GM19351 (cell line): ENCODE measurements around the gene AP4B1.
"Not testable (repeated sequence)": the region's sequence is repeated elsewhere in the genome, so short reads cannot be mapped to it uniquely, and the experiment has no call there.

Experiments used
- ATAC-seq: cut with Tn5 transposase; IDR thresholded peaks from one replicate; pipeline ENCODE4 v1.9.1; 2021; ENCODE audit warnings: mild to moderate bottlenecking, moderate library complexity; ENCODE audit not compliant: unreplicated experiment

The AP4B1 gene

DNA sequence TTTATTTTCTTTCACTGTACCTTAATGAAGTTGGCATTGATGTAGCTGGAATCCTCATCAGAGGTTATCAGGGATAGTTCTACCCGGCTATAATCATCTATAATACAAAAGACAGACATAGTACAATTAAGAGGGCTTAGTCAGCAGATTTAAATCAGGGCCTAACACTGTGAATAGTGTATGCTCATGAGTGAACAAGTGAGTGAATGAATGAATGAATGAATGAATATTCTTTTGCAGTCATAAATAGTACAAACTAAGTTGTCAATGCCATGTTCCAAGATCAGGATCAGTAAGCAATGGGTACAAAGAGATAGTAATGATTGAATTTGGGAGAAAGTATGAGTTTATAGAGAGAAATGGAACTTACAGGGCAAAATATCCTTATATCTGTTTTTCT, 45.6 kb downstream of the AP4B1 start:
- ATAC-seq: no peak

DNA sequence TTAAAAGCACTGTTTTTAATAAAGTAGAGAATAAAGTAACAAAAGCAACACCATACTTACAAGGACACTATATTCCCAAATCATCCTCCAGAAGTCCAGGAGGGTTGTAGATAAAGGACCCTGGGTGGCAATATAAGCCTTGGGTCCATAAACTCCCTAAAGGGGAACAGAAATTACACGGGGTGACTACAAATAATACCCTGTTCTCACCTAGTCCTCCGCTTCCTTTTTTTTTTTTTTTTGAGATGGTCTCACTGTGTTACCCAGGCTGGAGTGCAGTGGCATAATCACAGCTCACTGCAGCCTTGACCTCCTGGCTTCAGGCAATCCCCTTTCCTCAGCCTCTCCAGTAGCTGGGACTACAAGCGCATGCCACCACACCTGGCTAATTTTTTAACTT, 46.2 kb downstream of the AP4B1 start:
- ATAC-seq: no peak

DNA sequence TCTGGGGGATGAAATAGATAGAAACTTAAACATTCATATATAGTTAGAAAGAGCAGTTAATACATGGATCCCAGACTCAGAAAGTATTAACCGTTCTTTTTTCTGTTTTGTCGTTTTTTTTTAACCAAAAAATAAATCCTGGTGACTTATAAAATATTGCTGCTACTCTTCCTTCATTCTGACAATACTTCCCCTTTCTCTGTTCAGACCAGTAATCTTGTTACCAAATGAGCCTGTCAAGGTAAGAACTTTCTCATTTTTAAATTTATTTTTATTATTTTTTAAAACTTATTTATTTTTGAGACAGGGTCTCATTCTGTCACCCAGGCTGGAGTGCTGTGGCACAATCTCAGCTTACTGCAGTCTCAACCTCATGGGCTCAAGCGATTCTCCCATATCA, 46.8 kb downstream of the AP4B1 start:
- ATAC-seq: no peak

DNA sequence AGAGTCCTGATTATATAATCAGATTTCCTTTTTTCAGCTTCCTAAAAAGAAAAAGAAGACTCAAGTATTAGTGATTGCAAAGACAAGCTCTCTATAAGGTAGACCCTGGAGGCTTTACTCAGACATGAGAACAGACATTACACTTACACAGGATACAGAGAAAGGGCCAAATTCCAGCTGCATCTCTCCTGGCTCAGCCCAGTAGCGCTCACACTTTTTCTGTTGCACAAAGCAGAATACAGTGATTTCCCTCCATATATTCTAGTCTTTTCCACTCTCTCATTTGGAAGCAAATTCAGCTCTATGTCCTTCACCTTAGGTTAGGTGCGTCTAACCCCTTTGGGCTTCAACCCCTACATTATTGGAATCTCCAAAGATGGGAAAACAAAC, 48.2 kb downstream of the AP4B1 start:
- ATAC-seq: no peak

DNA sequence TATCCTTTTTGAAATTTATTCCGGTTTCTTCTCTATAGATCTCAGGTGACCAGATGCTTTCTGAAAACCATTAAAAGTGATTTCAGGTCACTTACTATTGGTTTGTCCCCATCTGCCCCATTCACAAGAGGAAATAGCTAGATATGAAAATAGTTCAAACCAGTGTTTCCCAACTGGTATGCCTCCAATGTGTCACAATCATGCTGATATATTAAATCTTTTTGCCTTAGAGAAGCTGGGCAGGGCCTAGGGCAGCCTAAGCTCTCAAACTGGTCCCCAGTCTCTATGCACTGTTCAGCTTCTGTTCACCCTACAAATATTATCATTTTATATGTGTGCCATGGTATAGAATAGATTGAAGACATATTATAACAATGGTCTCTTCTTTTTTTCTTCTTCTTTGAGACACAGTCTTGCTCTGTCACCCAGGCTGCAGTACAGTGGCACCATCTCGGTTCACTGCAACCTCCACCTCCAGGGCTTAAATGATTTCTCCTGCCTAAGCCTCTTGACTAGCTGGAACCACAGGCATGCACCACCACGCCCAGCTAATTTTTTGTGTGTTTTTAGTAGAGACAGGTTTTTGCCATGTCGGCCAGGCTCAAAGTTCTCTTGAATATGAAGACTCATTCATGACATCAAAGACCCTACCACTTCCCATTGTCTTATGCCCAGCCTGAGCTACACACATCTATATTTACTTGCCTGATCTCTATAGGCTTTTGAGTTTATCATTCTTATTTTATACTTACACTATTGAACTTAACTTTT, 48.8 kb downstream of the AP4B1 start:
- no peak for ATAC-seq

DNA sequence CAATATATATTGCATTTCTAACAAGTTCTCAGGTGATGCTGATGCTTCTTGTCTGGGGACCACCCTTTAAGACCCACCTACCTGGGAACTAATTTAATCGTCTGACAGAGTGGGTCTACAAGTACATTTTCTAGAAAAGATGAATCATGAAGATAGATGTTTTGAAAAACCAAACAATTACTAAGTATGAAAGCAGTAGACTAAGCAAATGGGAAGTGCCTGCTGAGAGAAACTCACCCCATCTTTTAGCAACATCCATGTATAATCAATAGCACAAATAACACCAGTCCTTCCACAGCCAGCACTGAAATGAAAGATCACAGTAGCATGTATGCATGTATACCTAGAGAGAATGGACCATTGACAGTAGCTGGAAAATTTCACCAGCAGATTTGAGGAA, 50.4 kb downstream of the AP4B1 start:
- ATAC-seq: no peak

DNA sequence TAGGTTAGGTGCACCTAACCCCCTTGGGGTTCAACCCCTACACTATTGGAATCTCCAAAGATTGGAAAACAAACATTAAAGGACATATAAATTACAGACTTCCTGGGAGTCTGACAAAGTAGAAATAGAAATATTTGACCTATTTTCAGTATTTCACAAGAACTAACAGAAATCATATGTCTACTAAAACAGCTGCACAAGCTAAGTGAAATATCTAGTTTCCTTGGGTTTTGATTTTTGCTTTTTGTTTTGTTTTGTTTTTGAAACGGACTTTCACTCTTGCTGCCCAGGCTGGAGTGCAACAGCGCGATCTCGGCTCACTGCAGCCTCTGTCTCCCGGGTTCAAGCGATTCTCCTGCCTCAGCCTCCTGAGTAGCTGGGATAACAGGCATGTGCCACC, 51.9 kb downstream of the AP4B1 start:
- ATAC-seq: not testable (repeated sequence)

DNA sequence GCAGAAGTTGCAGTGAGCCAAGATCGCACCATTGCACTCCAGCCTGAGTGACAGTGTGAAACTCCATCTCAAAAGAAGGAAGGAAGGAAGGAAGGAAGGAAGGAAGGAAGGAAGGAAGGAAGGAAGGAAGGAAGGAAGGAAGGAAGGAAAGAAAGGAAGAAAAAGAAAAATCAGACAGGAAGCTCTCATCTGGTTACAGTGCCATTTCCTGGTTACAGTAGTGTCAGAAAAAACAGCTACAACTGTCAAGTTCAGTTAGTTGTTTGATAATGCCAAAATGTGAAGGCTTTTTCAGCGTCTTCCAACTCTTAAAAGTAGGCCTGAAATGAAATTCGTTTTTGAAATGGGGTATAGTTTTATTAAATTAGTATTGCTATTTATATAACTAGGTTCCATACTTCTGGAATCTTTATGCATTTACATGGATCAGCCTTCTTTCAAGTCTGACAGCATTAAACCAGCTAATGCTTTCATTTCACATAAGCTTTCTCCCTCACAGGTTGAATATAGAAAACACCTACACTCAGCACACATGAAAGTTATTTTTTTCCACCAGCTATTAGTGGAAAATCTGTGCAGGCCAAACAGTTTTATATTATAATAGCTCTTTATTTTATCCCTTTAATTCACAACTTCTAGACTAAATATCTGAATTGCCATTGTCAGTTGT, 54.3 kb downstream of the AP4B1 start:
- ATAC-seq: no peak

DNA sequence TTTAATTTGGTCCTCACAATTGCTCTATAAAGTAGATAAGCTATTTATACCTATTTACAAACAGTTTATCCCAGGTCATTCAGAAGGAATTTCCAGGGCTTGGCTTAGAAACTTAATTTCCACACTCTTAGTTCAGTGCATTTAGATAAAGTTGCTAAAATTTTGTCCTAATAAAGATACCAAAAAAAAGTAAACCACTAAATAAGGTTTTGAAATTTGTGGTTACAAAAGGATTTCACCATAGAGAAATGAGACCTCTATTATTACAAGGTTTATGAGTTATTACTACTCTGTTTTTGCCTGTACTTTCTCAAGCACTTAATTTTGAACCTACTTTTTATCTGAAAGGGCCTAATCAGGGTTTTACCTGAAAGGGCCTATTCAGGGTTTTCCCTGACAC, 55.5 kb downstream of the AP4B1 start:
- no peak for ATAC-seq

DNA sequence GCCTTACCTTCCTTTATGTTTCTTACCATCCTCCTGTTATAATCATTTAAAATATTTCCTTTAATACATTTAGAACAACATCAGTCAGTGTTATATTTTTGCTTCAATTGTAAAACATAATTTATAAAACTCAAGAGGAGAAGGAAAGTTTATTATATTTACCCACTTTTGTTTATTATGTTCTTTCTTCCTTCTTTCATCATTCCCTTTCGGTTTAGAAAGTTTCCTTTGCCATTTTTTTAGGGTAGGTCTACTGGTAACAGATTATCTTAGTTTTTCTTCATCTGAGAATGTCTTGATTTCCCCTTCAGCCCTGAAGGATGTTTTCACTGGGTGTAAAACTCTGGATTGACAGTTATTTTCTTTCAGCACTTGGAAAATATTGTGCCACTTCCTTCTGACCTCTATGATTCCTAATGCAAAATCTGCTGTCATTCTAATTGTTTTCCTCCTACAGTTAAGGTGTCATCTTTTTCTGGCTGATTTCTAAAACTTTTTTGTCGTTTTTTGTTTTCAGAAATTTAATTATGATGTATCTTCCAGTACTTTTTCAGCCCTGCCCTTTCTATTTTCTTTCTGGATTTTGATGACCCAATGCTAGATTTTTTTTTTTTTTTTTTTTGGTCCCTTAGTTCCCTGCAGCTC, 58.1 kb downstream of the AP4B1 start:
- ATAC-seq: no peak
